Hepatocyte (in vitro differentiated cells): Measurements from ENCODE around the gene TMEM40. TPM values are rescaled to one million over a fixed set of nuclear protein-coding genes. Genes with fewer than 3 reads are reported as not detected.

Source experiments
- DNase-seq: peaks from one replicate; pipeline ENCODE4 v3.0.0-alpha.2; 2016; ENCODE audit warnings: low spot score
- H2AFZ ChIP-seq: fragments of 200-600 bp; sonication (generic); 2 replicates; pipeline ENCODE4 v1.6.0; 2016; ENCODE audit warnings: antibody characterized with exemption, mild to moderate bottlenecking
- H3K27ac ChIP-seq: fragments of 200-600 bp; sonication (generic); 2 replicates; pipeline ENCODE4 v1.5.1; 2016; ENCODE audit warnings: mild to moderate bottlenecking
- H3K27me3 ChIP-seq: fragments of 200-600 bp; sonication (generic); 2 replicates; pipeline ENCODE4 v1.6.1; 2016
- H3K36me3 ChIP-seq: fragments of 200-600 bp; sonication (generic); replicated peaks from 2 replicates; pipeline ENCODE4 v1.5.1; 2016; ENCODE audit warnings: low read depth; ENCODE audit not compliant: insufficient read depth
- H3K4me1 ChIP-seq: fragments of 200-600 bp; sonication (generic); 2 replicates; pipeline ENCODE4 v1.5.1; 2016; ENCODE audit warnings: mild to moderate bottlenecking, moderate library complexity; ENCODE audit not compliant: insufficient read depth
- H3K4me2 ChIP-seq: fragments of 200-600 bp; sonication (generic); 2 replicates; pipeline ENCODE4 v1.6.0; 2016
- H3K4me3 ChIP-seq: fragments of 200-600 bp; sonication (generic); 2 replicates; pipeline ENCODE4 v1.5.1; 2016; ENCODE audit warnings: mild to moderate bottlenecking
- H3K79me2 ChIP-seq: fragments of 200-600 bp; sonication (generic); 2 replicates; pipeline ENCODE4 v1.6.0; 2017; ENCODE audit warnings: mild to moderate bottlenecking
- H3K9me2 ChIP-seq: fragments of 200-600 bp; sonication (generic); replicated peaks from 2 replicates; pipeline ENCODE4 v1.6.0; 2017; ENCODE audit warnings: mild to moderate bottlenecking; ENCODE audit not compliant: insufficient read depth
- H3K9me3 ChIP-seq: fragments of 200-600 bp; sonication (generic); 2 replicates; pipeline ENCODE4 v1.5.1; 2016; ENCODE audit warnings: low read depth, mild to moderate bottlenecking
- H4K20me1 ChIP-seq: fragments of 200-600 bp; sonication (generic); 2 replicates; pipeline ENCODE4 v1.6.0; 2016; ENCODE audit warnings: mild to moderate bottlenecking; ENCODE audit not compliant: insufficient read depth, poor library complexity, severe bottlenecking
- EZH2 ChIP-seq: fragments of 200-600 bp; sonication (generic); IDR thresholded peaks from 2 replicates; pipeline ENCODE4 v1.6.1; 2016; ENCODE audit warnings: antibody characterized with exemption, mild to moderate bottlenecking, borderline replicate concordance
- EZH2phosphoT487 ChIP-seq: fragments of 200-600 bp; sonication (generic); IDR thresholded peaks from one replicate; pipeline ENCODE4 v1.6.1; 2018; ENCODE audit warnings: antibody characterized with exemption, mild to moderate bottlenecking, low read depth, moderate library complexity; ENCODE audit not compliant: unreplicated experiment, severe bottlenecking
- WGBS: methylation state at CpG from one replicate; pipeline ENCODE4 v1.1.6; 2016; ENCODE audit warnings: low lambda C conversion rate; ENCODE audit errors: missing lambda C conversion rate; 5-methylcytosine and 5-hydroxymethylcytosine counted together
- polyA plus RNA-seq: library from polyadenylated mRNA; unstranded; fragments of >200 nt; fragmentation: Nextera tagmentation; extraction: Ambion mirVana; gene quantifications from 2 replicates; pipeline ENCODE4 v1.2.1, GENCODE V29; 2016
- total RNA-seq: library from RNA; depleted of rRNA; stranded (reverse); fragments of >200 nt; gene quantifications from 2 replicates; pipeline ENCODE4 v1.2.3, GENCODE V29; 2014
- TF ChIP-seq, protein P1 (sequence below): fragments of 200-600 bp; sonication (generic); IDR thresholded peaks from 2 replicates; pipeline ENCODE4 v1.5.1; 2016; ENCODE audit warnings: antibody characterized with exemption, mild to moderate bottlenecking; ENCODE audit not compliant: poor library complexity

Gene TMEM40
- total and polyA plus RNA-seq, 2 experiments from 2014 or later: 1.6 TPM; not detected in 1

DNA sequence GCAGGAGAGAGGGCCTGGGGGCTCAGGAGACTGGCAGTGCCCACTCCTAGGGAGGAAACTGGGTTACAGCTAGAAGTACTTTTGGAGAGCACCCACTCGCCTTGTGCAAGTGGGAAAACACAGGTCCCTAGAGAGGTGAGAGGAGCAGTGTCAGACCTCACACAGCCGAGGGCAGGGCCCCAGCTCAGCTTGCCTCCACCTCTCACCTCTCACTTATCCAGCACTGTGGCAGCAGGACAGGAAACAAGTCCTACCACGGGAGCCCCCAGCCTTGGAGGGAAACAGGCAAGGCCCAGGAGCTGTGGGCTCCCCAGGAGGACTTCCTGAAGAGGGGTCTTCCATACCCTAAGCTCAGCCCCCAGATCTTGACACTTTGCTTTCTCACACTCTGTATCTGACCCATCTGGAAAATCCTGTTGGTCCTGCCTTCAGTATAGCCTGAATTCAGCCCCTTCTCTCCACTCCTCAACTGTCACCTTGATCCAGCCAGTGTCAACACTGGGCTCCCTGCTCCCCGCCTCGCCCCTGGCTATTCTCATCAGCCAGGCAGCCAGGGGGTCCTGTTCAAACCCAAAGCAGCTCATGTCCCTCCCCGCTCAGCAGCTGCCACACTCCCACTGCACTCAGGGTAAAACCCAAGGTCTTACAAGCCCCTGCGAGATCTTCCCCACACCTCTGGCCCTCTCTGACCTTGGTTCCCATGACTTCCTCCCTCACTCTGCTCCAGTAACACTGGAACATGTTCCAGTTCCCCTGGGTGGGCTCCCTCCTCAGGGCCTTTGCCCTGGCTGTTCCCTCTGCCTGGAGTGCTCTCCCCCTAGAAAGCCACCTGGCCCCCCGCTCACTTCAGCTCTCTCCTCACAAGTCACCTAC lies 870 bp upstream of the TMEM40 start:
- Histone ChIP-seq H3K36me3 (no peaks in the 10 kb centered on the region), H3K27me3 (no peaks in the 10 kb centered on the region), H3K79me2 (no peaks in the 10 kb centered on the region), H3K27ac (peak overlapping the region; percentile 77), H3K9me2 (no peaks in the 10 kb centered on the region), H2AFZ (no peak overlapping the region), H3K4me3 (no peak overlapping the region), H4K20me1 (no peaks in the 10 kb centered on the region), H3K9me3 (no peaks in the 10 kb centered on the region), H3K4me2 (no peak overlapping the region), H3K4me1 (peaks cover 16% of the 10 kb centered on the region)
- TF ChIP-seq, protein P1, sequence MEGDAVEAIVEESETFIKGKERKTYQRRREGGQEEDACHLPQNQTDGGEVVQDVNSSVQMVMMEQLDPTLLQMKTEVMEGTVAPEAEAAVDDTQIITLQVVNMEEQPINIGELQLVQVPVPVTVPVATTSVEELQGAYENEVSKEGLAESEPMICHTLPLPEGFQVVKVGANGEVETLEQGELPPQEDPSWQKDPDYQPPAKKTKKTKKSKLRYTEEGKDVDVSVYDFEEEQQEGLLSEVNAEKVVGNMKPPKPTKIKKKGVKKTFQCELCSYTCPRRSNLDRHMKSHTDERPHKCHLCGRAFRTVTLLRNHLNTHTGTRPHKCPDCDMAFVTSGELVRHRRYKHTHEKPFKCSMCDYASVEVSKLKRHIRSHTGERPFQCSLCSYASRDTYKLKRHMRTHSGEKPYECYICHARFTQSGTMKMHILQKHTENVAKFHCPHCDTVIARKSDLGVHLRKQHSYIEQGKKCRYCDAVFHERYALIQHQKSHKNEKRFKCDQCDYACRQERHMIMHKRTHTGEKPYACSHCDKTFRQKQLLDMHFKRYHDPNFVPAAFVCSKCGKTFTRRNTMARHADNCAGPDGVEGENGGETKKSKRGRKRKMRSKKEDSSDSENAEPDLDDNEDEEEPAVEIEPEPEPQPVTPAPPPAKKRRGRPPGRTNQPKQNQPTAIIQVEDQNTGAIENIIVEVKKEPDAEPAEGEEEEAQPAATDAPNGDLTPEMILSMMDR: no peak
- TF ChIP-seq EZH2phosphoT487 (no peak), EZH2 (no peak)
- DNase-seq: no peak
- WGBS: 70% methylated on average over 8 of the region's 8 CpGs

DNA sequence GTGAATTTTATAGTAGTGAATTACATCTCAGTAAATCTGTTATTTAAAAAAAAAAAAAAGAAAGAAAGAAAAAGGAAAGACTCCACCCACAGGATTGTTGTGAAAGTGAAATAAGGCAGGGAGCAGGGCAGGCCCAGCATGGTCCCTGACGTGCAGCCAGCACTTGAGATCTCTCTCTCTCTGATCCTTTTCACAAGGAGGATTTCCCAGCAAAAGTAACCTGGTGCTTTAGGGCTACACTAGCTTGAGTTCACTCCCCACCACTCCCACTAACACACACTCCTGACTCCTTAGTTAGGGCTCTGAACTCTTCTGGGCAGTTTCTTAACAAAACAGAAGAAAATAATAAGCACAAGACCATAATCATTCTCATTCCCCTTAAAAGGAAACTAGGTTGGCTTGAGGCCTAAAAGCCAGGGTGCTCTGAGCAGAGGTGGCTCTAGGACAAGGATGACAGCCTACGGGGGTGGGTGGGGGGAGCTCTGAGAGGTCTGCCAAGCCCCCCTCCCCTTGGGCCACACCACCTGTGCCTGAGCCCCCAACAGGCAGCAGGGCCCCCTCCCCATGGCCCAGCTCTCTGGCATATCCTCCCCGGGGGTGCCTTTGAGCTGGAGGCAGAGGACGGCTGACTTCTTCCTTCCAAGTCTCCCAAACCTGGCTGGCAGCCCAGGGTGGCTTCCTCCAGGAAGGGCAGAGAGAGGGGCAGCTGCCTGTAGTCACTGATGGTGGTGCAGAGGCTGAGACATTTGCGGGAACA lies 856 bp downstream of the TMEM40 start:
- 78% methylated on average over 4 of the region's 5 CpGs for WGBS
- H3K36me3 ChIP-seq: no peaks in the 10 kb centered on the region

DNA sequence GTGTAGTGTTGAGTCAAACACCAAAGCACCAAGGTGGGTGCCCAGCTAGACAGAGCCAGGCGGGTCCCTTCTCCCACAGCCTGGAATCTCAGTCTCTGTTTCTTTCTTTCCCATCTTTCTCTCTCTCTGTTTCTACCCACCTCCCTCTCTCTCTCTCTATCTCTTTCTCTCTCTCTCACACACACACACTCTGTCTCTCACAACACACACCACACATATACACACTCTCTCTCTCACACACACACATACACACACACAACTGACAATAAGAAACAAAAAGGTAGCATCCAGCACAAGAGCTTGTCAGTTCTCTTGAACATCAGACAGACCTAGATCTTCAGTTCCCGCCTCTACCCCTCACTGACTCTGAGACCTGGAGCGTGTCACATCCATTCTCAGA lies 2.4 kb downstream of the TMEM40 start:
- Histone ChIP-seq H3K9me2 (no peaks in the 10 kb centered on the region), H3K79me2 (no peaks in the 10 kb centered on the region), H3K27ac (no peak overlapping the region), H3K36me3 (no peaks in the 10 kb centered on the region), H3K4me3 (no peak overlapping the region), H3K27me3 (no peaks in the 10 kb centered on the region), H2AFZ (no peak overlapping the region), H3K9me3 (no peaks in the 10 kb centered on the region), H3K4me2 (no peak overlapping the region), H3K4me1 (peaks cover 13% of the 10 kb centered on the region), H4K20me1 (no peaks in the 10 kb centered on the region)
- 98% methylated on average over 3 of the region's 3 CpGs for WGBS
- TF ChIP-seq EZH2 (no peak), EZH2phosphoT487 (no peak)
- TF ChIP-seq, protein P1: no peak
- no peak for DNase-seq

More for the DNA sequence above, 856 bp downstream of the TMEM40 start:
- peak; percentile 56 for DNase-seq
- H3K4me1 ChIP-seq: peaks cover 13% of the 10 kb centered on the region
- H3K27me3 ChIP-seq: no peaks in the 10 kb centered on the region
- H3K27ac ChIP-seq: peak overlapping the region; percentile 77
- peak overlapping the region; percentile 34 for H3K4me2 ChIP-seq
- no peaks in the 10 kb centered on the region for H3K9me3 ChIP-seq
- no peaks in the 10 kb centered on the region for H3K79me2 ChIP-seq
- peak overlapping the region; percentile 36 for H2AFZ ChIP-seq
- H3K4me3 ChIP-seq: no peak overlapping the region
- no peaks in the 10 kb centered on the region for H4K20me1 ChIP-seq
- no peaks in the 10 kb centered on the region for H3K9me2 ChIP-seq
- TF ChIP-seq EZH2phosphoT487: no peak
- TF ChIP-seq EZH2: no peak
- TF ChIP-seq, protein P1: no peak
